GM23338 (cell line): Measurements from ENCODE around the gene CCDC146. TPM values are rescaled to one million over a fixed set of nuclear protein-coding genes. Genes with fewer than 3 reads are reported as not detected.

Source experiments
- ATAC-seq: fragments of 200-7000 bp; cut with Tn5 transposase; 3 replicates; pipeline ENCODE4 v1.9.1; 2020
- DNase-seq: peaks from one replicate; pipeline ENCODE4 v3.0.0-alpha.2; 2015; ENCODE audit warnings: low spot score
- H2AFZ ChIP-seq: fragments of 200-600 bp; sonication (generic); 2 replicates; pipeline ENCODE4 v1.8.0; 2016; ENCODE audit warnings: antibody characterized with exemption, mild to moderate bottlenecking, moderate library complexity
- H3F3A ChIP-seq: fragments of 200-600 bp; sonication (generic); replicated peaks from 2 replicates; pipeline ENCODE4 v1.8.0; 2017; ENCODE audit warnings: antibody characterized with exemption, mixed run types, low read depth
- H3K27ac ChIP-seq: fragments of 200-600 bp; sonication (generic); 2 replicates; pipeline ENCODE4 v1.6.1; 2016; ENCODE audit warnings: low read depth
- H3K27me3 ChIP-seq: fragments of 200-600 bp; sonication (generic); 2 replicates; pipeline ENCODE4 v1.8.0; 2016; ENCODE audit warnings: mild to moderate bottlenecking, mixed run types, moderate library complexity; ENCODE audit not compliant: insufficient read depth
- H3K36me3 ChIP-seq: fragments of 200-600 bp; sonication (generic); 2 replicates; pipeline ENCODE4 v1.8.0; 2016; ENCODE audit warnings: mild to moderate bottlenecking; ENCODE audit not compliant: insufficient read depth
- H3K4me1 ChIP-seq: fragments of 200-600 bp; sonication (generic); 2 replicates; pipeline ENCODE4 v1.8.0; 2016; ENCODE audit warnings: mild to moderate bottlenecking, moderate library complexity; ENCODE audit not compliant: insufficient read depth
- H3K4me2 ChIP-seq: fragments of 200-600 bp; sonication (generic); 2 replicates; pipeline ENCODE4 v1.7.1; 2017; ENCODE audit warnings: mixed run types
- H3K4me3 ChIP-seq: fragments of 200-600 bp; sonication (generic); 2 replicates; pipeline ENCODE4 v1.6.1; 2016; ENCODE audit warnings: mixed run types
- H3K79me2 ChIP-seq: fragments of 200-600 bp; sonication (generic); replicated peaks from 2 replicates; pipeline ENCODE4 v1.8.0; 2017; ENCODE audit warnings: mild to moderate bottlenecking; ENCODE audit not compliant: insufficient read depth
- H3K9me2 ChIP-seq: fragments of 200-600 bp; sonication (generic); 2 replicates; pipeline ENCODE4 v1.8.0; 2017; ENCODE audit not compliant: insufficient read depth
- H4K20me1 ChIP-seq: fragments of 200-600 bp; sonication (generic); replicated peaks from 2 replicates; pipeline ENCODE4 v1.8.0; 2017; ENCODE audit warnings: mild to moderate bottlenecking; ENCODE audit not compliant: insufficient read depth
- H3K27ac Mint-ChIP-seq: 2 replicates; pipeline ENCODE4 v1.8.0; 2020; ENCODE audit warnings: inconsistent platforms, mild to moderate bottlenecking, moderate library complexity, mixed read lengths
- H3K27me3 Mint-ChIP-seq: 3 replicates; pipeline ENCODE4 v1.8.0; 2022; ENCODE audit warnings: low read depth, mild to moderate bottlenecking, moderate library complexity, mixed read lengths, inconsistent platforms; ENCODE audit not compliant: insufficient read depth, poor library complexity
- H3K36me3 Mint-ChIP-seq: 3 replicates; pipeline ENCODE4 v1.8.0; 2021; ENCODE audit warnings: low read depth, mild to moderate bottlenecking, inconsistent platforms, moderate library complexity, mixed read lengths
- H3K4me1 Mint-ChIP-seq: 3 replicates; pipeline ENCODE4 v1.8.0; 2020; ENCODE audit warnings: mild to moderate bottlenecking, inconsistent platforms, mixed read lengths
- H3K4me3 Mint-ChIP-seq: 3 replicates; pipeline ENCODE4 v1.8.0; 2021; ENCODE audit warnings: moderate library complexity, mild to moderate bottlenecking, inconsistent platforms, mixed read lengths
- H3K9me3 Mint-ChIP-seq: 3 replicates; pipeline ENCODE4 v1.8.0; 2020; ENCODE audit warnings: moderate library complexity, mild to moderate bottlenecking, inconsistent platforms, mixed read lengths
- JUNB ChIP-seq: IDR thresholded peaks from one replicate; pipeline ENCODE4 v1.6.1; 2016; ENCODE audit warnings: antibody characterized with exemption; ENCODE audit not compliant: unreplicated experiment
- NANOG ChIP-seq: IDR thresholded peaks from 2 replicates; pipeline ENCODE4 v1.6.1; 2016; ENCODE audit warnings: antibody characterized with exemption, borderline replicate concordance
- STAT1 ChIP-seq: IDR thresholded peaks from one replicate; pipeline ENCODE4 v1.6.1; 2016; ENCODE audit warnings: antibody characterized with exemption; ENCODE audit not compliant: unreplicated experiment
- ZNF114 ChIP-seq: fragments of 250-450 bp; sonication (Bioruptor Pico); IDR thresholded peaks from 2 replicates; pipeline ENCODE4 v1.5.0; 2020; ENCODE audit warnings: mild to moderate bottlenecking, moderate library complexity
- ZNF331 ChIP-seq: fragments of 250-450 bp; sonication (Bioruptor Pico); IDR thresholded peaks from 2 replicates; pipeline ENCODE4 v1.5.0; 2020; ENCODE audit warnings: low read depth, mild to moderate bottlenecking, moderate library complexity
- polyA plus RNA-seq: library from polyadenylated mRNA; unstranded; fragments of >200 nt; fragmentation: Nextera tagmentation; extraction: Ambion mirVana; gene quantifications from 2 replicates; pipeline ENCODE4 v1.2.1, GENCODE V29; 2016
- total RNA-seq: library from RNA; depleted of rRNA; stranded (reverse); fragments of >200 nt; shearing (Covaris generic); gene quantifications from 2 replicates; pipeline ENCODE4 v1.2.3, GENCODE V29; 2014
- TF ChIP-seq, protein P1 (sequence below), 2 experiments: fragments of 200-600 bp in 1 of 2; sonication (generic) in 1 of 2; conservative IDR thresholded peaks; 2 replicates each; pipeline versions ENCODE4 v1.5.1 to v1.6.1; 2016 to 2017; ENCODE audit warnings: antibody characterized with exemption in 2 of 2, low read depth in 2 of 2, mild to moderate bottlenecking in 2 of 2, moderate library complexity in 1 of 2
- TF ChIP-seq, protein P2 (sequence below): fragments of 250-450 bp; sonication (Bioruptor Pico); IDR thresholded peaks from 2 replicates; pipeline ENCODE4 v1.5.0; 2020; ENCODE audit warnings: mild to moderate bottlenecking, moderate library complexity

CCDC146 gene
- total and polyA plus RNA-seq, 2 experiments from 2014 or later: 0.35 to 0.74 TPM

DNA sequence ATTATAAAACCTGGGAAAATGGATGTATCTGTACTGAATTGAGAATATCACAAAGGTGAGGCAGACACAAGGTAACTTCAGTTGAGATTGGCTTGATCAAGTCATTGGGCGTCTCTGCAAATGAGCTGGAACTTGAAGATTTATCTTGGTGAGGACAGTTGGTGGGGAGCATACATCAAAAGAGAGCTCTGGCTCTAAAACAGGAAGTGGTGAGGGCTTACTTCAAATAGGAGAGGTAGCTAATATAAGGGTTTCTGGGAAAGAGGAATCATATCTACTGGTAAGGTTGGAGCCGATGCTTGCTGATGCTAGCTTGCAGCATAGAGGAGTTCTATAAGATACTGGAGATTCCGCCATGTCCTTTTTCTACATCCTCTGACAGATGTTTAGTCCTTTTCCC is 117.1 kb downstream of the CCDC146 start (continued):
- TF ChIP-seq, protein P1, sequence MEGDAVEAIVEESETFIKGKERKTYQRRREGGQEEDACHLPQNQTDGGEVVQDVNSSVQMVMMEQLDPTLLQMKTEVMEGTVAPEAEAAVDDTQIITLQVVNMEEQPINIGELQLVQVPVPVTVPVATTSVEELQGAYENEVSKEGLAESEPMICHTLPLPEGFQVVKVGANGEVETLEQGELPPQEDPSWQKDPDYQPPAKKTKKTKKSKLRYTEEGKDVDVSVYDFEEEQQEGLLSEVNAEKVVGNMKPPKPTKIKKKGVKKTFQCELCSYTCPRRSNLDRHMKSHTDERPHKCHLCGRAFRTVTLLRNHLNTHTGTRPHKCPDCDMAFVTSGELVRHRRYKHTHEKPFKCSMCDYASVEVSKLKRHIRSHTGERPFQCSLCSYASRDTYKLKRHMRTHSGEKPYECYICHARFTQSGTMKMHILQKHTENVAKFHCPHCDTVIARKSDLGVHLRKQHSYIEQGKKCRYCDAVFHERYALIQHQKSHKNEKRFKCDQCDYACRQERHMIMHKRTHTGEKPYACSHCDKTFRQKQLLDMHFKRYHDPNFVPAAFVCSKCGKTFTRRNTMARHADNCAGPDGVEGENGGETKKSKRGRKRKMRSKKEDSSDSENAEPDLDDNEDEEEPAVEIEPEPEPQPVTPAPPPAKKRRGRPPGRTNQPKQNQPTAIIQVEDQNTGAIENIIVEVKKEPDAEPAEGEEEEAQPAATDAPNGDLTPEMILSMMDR (conservative IDR thresholded peaks at IDR 0.05; ENCODE audit: low read depth in 2 of 2): no peak
- TF ChIP-seq STAT1 (no peak), ZNF331 (CRISPR knock-in tag) (no peak)

DNA sequence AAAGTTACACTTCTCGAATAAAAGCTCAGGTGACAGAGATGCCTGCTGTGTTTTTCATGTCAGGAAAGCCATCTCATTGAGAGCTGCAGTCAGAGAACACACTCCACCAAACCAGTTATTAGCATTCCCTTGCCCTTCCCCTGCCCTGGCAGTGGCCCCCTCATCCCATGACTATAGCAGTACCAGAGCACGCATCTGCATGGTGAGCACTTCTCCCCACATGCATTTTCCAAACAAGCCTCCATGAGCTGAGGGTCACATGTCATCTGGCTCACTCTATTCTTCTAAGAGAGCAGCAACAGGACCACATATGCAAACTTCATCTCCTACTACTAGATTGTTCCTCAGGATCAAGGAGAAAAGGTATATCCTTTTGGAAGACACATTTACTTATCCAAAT is 119.7 kb downstream of the CCDC146 start:
- no peaks in the 10 kb centered on the region for H3K9me3 Mint-ChIP-seq
- peaks cover 15% of the 10 kb centered on the region for H3K4me1 ChIP-seq
- no peak overlapping the region for H3K27ac Mint-ChIP-seq
- no peaks in the 10 kb centered on the region for H4K20me1 ChIP-seq
- no peaks in the 10 kb centered on the region for H3F3A ChIP-seq
- no peak overlapping the region for H3K4me3 ChIP-seq
- peaks cover 4% of the 10 kb centered on the region for H3K27me3 Mint-ChIP-seq
- no peaks in the 10 kb centered on the region for H3K36me3 Mint-ChIP-seq
- no peak overlapping the region for H3K27ac ChIP-seq
- H2AFZ ChIP-seq: peak overlapping the region; percentile 40; the same call in 1 of the 2 replicates
- DNase-seq: no peak
- TF ChIP-seq STAT1: no peak
- TF ChIP-seq, protein P2, sequence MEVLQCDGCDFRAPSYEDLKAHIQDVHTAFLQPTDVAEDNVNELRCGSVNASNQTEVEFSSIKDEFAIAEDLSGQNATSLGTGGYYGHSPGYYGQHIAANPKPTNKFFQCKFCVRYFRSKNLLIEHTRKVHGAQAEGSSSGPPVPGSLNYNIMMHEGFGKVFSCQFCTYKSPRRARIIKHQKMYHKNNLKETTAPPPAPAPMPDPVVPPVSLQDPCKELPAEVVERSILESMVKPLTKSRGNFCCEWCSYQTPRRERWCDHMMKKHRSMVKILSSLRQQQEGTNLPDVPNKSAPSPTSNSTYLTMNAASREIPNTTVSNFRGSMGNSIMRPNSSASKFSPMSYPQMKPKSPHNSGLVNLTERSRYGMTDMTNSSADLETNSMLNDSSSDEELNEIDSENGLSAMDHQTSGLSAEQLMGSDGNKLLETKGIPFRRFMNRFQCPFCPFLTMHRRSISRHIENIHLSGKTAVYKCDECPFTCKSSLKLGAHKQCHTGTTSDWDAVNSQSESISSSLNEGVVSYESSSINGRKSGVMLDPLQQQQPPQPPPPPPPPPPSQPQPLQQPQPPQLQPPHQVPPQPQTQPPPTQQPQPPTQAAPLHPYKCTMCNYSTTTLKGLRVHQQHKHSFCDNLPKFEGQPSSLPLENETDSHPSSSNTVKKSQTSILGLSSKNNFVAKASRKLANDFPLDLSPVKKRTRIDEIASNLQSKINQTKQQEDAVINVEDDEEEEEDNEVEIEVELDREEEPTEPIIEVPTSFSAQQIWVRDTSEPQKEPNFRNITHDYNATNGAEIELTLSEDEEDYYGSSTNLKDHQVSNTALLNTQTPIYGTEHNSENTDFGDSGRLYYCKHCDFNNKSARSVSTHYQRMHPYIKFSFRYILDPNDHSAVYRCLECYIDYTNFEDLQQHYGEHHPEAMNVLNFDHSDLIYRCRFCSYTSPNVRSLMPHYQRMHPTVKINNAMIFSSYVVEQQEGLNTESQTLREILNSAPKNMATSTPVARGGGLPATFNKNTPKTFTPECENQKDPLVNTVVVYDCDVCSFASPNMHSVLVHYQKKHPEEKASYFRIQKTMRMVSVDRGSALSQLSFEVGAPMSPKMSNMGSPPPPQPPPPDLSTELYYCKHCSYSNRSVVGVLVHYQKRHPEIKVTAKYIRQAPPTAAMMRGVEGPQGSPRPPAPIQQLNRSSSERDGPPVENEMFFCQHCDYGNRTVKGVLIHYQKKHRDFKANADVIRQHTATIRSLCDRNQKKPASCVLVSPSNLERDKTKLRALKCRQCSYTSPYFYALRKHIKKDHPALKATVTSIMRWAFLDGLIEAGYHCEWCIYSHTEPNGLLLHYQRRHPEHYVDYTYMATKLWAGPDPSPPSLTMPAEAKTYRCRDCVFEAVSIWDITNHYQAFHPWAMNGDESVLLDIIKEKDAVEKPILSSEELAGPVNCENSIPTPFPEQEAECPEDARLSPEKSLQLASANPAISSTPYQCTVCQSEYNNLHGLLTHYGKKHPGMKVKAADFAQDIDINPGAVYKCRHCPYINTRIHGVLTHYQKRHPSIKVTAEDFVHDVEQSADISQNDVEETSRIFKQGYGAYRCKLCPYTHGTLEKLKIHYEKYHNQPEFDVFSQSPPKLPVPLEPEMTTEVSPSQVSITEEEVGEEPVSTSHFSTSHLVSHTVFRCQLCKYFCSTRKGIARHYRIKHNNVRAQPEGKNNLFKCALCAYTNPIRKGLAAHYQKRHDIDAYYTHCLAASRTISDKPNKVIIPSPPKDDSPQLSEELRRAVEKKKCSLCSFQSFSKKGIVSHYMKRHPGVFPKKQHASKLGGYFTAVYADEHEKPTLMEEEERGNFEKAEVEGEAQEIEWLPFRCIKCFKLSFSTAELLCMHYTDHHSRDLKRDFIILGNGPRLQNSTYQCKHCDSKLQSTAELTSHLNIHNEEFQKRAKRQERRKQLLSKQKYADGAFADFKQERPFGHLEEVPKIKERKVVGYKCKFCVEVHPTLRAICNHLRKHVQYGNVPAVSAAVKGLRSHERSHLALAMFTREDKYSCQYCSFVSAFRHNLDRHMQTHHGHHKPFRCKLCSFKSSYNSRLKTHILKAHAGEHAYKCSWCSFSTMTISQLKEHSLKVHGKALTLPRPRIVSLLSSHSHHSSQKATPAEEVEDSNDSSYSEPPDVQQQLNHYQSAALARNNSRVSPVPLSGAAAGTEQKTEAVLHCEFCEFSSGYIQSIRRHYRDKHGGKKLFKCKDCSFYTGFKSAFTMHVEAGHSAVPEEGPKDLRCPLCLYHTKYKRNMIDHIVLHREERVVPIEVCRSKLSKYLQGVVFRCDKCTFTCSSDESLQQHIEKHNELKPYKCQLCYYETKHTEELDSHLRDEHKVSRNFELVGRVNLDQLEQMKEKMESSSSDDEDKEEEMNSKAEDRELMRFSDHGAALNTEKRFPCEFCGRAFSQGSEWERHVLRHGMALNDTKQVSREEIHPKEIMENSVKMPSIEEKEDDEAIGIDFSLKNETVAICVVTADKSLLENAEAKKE (CRISPR knock-in tag): no peak
- TF ChIP-seq ZNF331 (CRISPR knock-in tag): no peak
- no peak for TF ChIP-seq NANOG
- TF ChIP-seq, protein P1 (conservative IDR thresholded peaks at IDR 0.05; ENCODE audit: low read depth in 2 of 2): no peak
- TF ChIP-seq JUNB: no peak
- no peak for TF ChIP-seq ZNF114 (CRISPR knock-in tag)
- H3K27me3 ChIP-seq: no peaks in the 10 kb centered on the region
- no peaks in the 10 kb centered on the region for H3K36me3 ChIP-seq
- peak; percentile 66 for ATAC-seq
- 0 out of 2 replicates have a peak, but pooled peaks cover 5% of the 10 kb centered on the region for H3K9me2 ChIP-seq
- H3K4me3 Mint-ChIP-seq: no peak overlapping the region
- H3K4me2 ChIP-seq: no peak overlapping the region
- no peaks in the 10 kb centered on the region for H3K79me2 ChIP-seq
- peaks cover 28% of the 10 kb centered on the region for H3K4me1 Mint-ChIP-seq
